Neural progenitor cell (in vitro differentiated cells): ENCODE data around the gene KCNK17. TPM values are rescaled to one million over a fixed set of nuclear protein-coding genes. Genes with fewer than 3 reads are reported as not detected.
A peak's percentile ranks its signal among the peaks of the same experiment; 100 is the strongest.

Experiments used
- DNase-seq: peaks from one replicate; pipeline ENCODE4 v3.0.0-alpha.2; 2016; ENCODE audit warnings: low spot score
- H2AFZ ChIP-seq: fragments of 200-600 bp; sonication (generic); replicated peaks from 2 replicates; pipeline ENCODE4 v1.6.1; 2016; ENCODE audit warnings: antibody characterized with exemption
- H3F3A ChIP-seq: fragments of 200-600 bp; sonication (generic); 2 replicates; pipeline ENCODE4 v1.6.1; 2016; ENCODE audit warnings: antibody characterized with exemption, low read depth
- H3K27ac ChIP-seq: fragments of 200-600 bp; sonication (generic); 2 replicates; pipeline ENCODE4 v1.5.1; 2016; ENCODE audit warnings: mild to moderate bottlenecking
- H3K27me3 ChIP-seq: fragments of 200-600 bp; sonication (generic); 2 replicates; pipeline ENCODE4 v1.6.1; 2016; ENCODE audit warnings: mild to moderate bottlenecking, moderate library complexity
- H3K36me3 ChIP-seq: fragments of 200-600 bp; sonication (generic); 2 replicates; pipeline ENCODE4 v1.5.1; 2016
- H3K4me1 ChIP-seq: fragments of 200-600 bp; sonication (generic); 2 replicates; pipeline ENCODE4 v1.6.1; 2016; ENCODE audit warnings: mixed run types
- H3K4me2 ChIP-seq: fragments of 200-600 bp; sonication (generic); 2 replicates; pipeline ENCODE4 v1.6.1; 2016
- H3K4me3 ChIP-seq: fragments of 200-600 bp; sonication (generic); 2 replicates; pipeline ENCODE4 v1.5.1; 2016
- H3K79me2 ChIP-seq: fragments of 200-600 bp; sonication (generic); 2 replicates; pipeline ENCODE4 v1.6.1; 2016; ENCODE audit warnings: low read depth
- H3K9ac ChIP-seq: fragments of 200-600 bp; sonication (generic); 2 replicates; pipeline ENCODE4 v1.6.1; 2016
- H3K9me3 ChIP-seq: fragments of 200-600 bp; sonication (generic); 2 replicates; pipeline ENCODE4 v1.5.1; 2016; ENCODE audit warnings: low read depth
- H4K20me1 ChIP-seq: fragments of 200-600 bp; sonication (generic); 2 replicates; pipeline ENCODE4 v1.6.1; 2016; ENCODE audit warnings: low read depth
- H3K27ac Mint-ChIP-seq: 3 replicates; pipeline ENCODE4 v1.8.0; 2021; ENCODE audit warnings: mixed read lengths
- H3K27me3 Mint-ChIP-seq: 2 replicates; pipeline ENCODE4 v1.8.0; 2022; ENCODE audit warnings: low read depth, mild to moderate bottlenecking, inconsistent platforms, moderate library complexity, mixed read lengths; ENCODE audit not compliant: insufficient read depth
- H3K36me3 Mint-ChIP-seq: 3 replicates; pipeline ENCODE4 v1.8.0; 2021; ENCODE audit warnings: mixed read lengths
- H3K4me1 Mint-ChIP-seq: 3 replicates; pipeline ENCODE4 v1.8.0; 2021; ENCODE audit warnings: mixed read lengths
- H3K4me3 Mint-ChIP-seq: 3 replicates; pipeline ENCODE4 v1.8.0; 2021; ENCODE audit warnings: mild to moderate bottlenecking, moderate library complexity, mixed read lengths
- H3K9me3 Mint-ChIP-seq: 3 replicates; pipeline ENCODE4 v1.8.0; 2020; ENCODE audit warnings: mixed read lengths
- EZH2 ChIP-seq: fragments of 200-600 bp; sonication (generic); IDR thresholded peaks from 2 replicates; pipeline ENCODE4 v1.6.1; 2017; ENCODE audit warnings: antibody characterized with exemption, mild to moderate bottlenecking, moderate library complexity
- EZH2phosphoT487 ChIP-seq: fragments of 200-600 bp; sonication (generic); IDR thresholded peaks from 2 replicates; pipeline ENCODE4 v1.6.1; 2017; ENCODE audit warnings: antibody characterized with exemption
- total RNA-seq: library from RNA; depleted of rRNA; stranded (reverse); fragments of >200 nt; gene quantifications from 2 replicates; pipeline ENCODE4 v1.2.3, GENCODE V29; 2015; ENCODE audit warnings: low replicate concordance
- TF ChIP-seq, protein P1 (sequence below): fragments of 200-600 bp; sonication (generic); IDR thresholded peaks from 2 replicates; pipeline ENCODE4 v1.5.1; 2017; ENCODE audit warnings: antibody characterized with exemption, mild to moderate bottlenecking

KCNK17 gene
- total RNA-seq, 1 donor from 2014 or later, result not detected

DNA sequence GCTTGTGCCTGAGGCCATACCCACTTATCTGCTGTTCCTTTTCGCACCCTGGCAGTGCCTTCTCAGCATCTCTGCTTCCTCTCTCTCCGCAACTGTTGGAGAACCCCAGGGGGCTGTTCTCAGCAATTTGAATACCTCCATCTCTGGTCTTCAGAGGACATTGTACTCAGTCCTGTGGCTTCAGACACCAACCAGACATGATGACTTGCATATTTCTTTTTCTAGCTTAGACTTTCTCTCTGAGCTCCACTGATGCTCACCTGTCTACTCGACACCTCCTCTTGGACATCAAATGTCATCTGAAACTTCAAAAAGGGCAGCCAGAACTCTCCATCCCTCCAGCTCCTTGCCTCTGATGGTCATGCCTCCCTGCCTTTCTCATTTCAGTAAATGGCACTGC is 27.1 kb upstream of the KCNK17 start:
- Histone ChIP-seq H2AFZ (no peak overlapping the region), H3K27me3 (no peaks in the 10 kb centered on the region), H3K9ac (no peak overlapping the region), H3K36me3 (no peaks in the 10 kb centered on the region), H4K20me1 (no peaks in the 10 kb centered on the region), H3K4me1 (peaks cover 12% of the 10 kb centered on the region), H3F3A (no peaks in the 10 kb centered on the region), H3K9me3 (no peaks in the 10 kb centered on the region), H3K4me2 (no peak overlapping the region), H3K4me3 (no peak overlapping the region), H3K27ac (no peak overlapping the region), H3K79me2 (no peaks in the 10 kb centered on the region)
- peaks cover 27% of the 10 kb centered on the region for H3K4me1 Mint-ChIP-seq
- H3K27ac Mint-ChIP-seq, result no peak overlapping the region
- no peaks in the 10 kb centered on the region for H3K9me3 Mint-ChIP-seq
- TF ChIP-seq EZH2phosphoT487 (no peak), EZH2 (no peak)
- TF ChIP-seq, protein P1, sequence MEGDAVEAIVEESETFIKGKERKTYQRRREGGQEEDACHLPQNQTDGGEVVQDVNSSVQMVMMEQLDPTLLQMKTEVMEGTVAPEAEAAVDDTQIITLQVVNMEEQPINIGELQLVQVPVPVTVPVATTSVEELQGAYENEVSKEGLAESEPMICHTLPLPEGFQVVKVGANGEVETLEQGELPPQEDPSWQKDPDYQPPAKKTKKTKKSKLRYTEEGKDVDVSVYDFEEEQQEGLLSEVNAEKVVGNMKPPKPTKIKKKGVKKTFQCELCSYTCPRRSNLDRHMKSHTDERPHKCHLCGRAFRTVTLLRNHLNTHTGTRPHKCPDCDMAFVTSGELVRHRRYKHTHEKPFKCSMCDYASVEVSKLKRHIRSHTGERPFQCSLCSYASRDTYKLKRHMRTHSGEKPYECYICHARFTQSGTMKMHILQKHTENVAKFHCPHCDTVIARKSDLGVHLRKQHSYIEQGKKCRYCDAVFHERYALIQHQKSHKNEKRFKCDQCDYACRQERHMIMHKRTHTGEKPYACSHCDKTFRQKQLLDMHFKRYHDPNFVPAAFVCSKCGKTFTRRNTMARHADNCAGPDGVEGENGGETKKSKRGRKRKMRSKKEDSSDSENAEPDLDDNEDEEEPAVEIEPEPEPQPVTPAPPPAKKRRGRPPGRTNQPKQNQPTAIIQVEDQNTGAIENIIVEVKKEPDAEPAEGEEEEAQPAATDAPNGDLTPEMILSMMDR, result no peak
- no peak for DNase-seq
- H3K36me3 Mint-ChIP-seq, result no peaks in the 10 kb centered on the region
- no peak overlapping the region for H3K4me3 Mint-ChIP-seq
- no peaks in the 10 kb centered on the region for H3K27me3 Mint-ChIP-seq

DNA sequence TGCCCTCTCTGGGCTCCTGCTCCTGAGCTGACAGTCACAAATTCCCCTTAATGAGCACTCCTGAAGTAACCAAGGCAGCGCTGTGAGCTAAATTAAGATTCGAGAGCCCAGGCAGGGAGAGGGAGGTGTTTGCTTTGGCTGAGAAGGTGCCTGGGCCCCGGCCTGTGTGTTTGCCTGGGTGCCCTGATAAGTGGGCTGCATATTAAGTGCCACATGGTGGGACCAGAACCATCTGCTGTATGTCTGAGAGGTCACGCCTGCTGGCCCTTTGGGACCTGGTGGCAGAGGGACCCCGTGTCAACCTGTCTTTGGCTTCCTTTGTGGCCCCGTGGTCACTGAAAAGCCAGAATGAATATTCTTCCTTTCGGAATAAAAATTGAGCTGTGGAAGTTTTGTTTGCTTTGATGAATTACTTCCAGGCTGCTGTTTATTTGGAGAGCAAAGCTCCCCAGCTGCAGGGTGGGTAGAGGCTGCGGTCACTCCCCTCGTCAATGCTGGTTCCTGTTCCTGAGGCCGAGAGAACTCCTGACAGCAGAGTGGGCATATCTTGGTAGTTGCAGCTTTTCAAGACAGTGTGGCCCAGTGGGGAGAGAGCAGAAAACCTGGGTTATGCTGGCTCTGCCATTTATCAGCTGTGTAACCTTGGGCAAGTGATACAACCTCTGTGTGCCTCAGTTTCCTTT is 25.8 kb upstream of the KCNK17 start:
- peaks cover 29% of the 10 kb centered on the region for H3K4me1 Mint-ChIP-seq
- no peak for TF ChIP-seq EZH2
- TF ChIP-seq, protein P1, result no peak
- no peak for TF ChIP-seq EZH2phosphoT487
- H3K4me3 Mint-ChIP-seq, result no peak overlapping the region
- Histone ChIP-seq H3K36me3 (no peaks in the 10 kb centered on the region), H2AFZ (peak overlapping the region; percentile 18), H3F3A (no peaks in the 10 kb centered on the region), H3K27ac (no peak overlapping the region), H4K20me1 (no peaks in the 10 kb centered on the region), H3K9me3 (no peaks in the 10 kb centered on the region), H3K4me3 (no peak overlapping the region), H3K9ac (no peak overlapping the region), H3K79me2 (no peaks in the 10 kb centered on the region), H3K4me2 (no peak overlapping the region), H3K27me3 (no peaks in the 10 kb centered on the region), H3K4me1 (peaks cover 15% of the 10 kb centered on the region)
- no peaks in the 10 kb centered on the region for H3K36me3 Mint-ChIP-seq
- no peak overlapping the region for H3K27ac Mint-ChIP-seq
- peak; percentile 37 for DNase-seq
- H3K27me3 Mint-ChIP-seq, result no peaks in the 10 kb centered on the region
- H3K9me3 Mint-ChIP-seq, result no peaks in the 10 kb centered on the region

DNA sequence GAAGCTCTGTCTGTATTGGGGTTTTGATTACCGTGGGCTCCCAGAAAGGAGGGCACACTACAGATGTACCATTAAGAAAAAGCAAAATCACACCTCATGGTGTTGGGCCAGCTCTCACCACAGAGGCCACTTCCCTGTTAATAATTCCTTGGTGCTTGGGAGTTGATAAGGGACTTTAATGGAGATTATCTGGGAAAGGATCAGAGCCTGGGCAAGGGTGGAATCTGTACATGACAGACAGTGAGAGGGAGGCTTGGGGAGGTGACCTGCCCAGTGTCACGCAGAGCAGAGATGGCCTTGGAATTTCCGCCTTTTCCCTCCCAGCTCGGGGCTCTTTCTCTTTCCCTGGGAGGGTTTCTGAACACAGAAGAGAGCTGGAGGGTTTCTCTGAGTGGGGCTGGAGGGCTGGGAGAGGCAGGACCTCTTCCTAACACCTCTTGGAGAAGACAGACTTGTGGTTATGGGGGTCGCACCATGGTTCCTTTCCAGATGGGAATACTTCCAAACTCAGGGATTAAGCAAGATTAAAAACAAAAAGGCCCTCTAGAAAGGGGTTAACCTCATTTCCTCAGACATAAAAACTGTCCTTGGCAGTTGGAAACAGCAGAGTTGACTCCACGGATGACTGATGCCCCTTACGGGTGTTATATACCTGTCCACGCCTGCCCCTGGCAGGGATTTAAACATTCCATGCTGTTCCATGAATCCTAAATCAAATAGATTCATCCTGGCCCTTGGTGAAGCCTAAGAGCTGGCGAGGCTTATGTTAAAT is 25.1 kb upstream of the KCNK17 start:
- peaks cover 15% of the 10 kb centered on the region for H3K4me1 ChIP-seq
- H3K9ac ChIP-seq, result no peak overlapping the region
- no peak overlapping the region for H2AFZ ChIP-seq
- Mint-ChIP-seq H3K27me3 (no peaks in the 10 kb centered on the region), H3K9me3 (no peaks in the 10 kb centered on the region), H3K4me3 (no peak overlapping the region), H3K36me3 (no peaks in the 10 kb centered on the region), H3K27ac (no peak overlapping the region), H3K4me1 (peaks cover 23% of the 10 kb centered on the region)
- H3K9me3 ChIP-seq, result no peaks in the 10 kb centered on the region
- no peaks in the 10 kb centered on the region for H3F3A ChIP-seq
- no peaks in the 10 kb centered on the region for H3K36me3 ChIP-seq
- no peak for DNase-seq
- H3K4me3 ChIP-seq, result no peak overlapping the region
- no peaks in the 10 kb centered on the region for H3K27me3 ChIP-seq
- no peak for TF ChIP-seq EZH2
- TF ChIP-seq, protein P1, result no peak
- TF ChIP-seq EZH2phosphoT487, result no peak
- no peak overlapping the region for H3K4me2 ChIP-seq
- no peaks in the 10 kb centered on the region for H3K79me2 ChIP-seq
- no peak overlapping the region for H3K27ac ChIP-seq
- no peaks in the 10 kb centered on the region for H4K20me1 ChIP-seq
